HG03095 (cell line): ENCODE results near the gene UNC45A.

Experiments
- ATAC-seq: cut with Tn5 transposase; IDR thresholded peaks from one replicate; pipeline ENCODE4 v1.9.1; 2021; ENCODE audit warnings: moderate library complexity; ENCODE audit not compliant: unreplicated experiment

UNC45A gene

GRCh38 chr15:90942354-90943120 lies 7.5 kb downstream of the UNC45A start:
- no peak for ATAC-seq

DNA sequence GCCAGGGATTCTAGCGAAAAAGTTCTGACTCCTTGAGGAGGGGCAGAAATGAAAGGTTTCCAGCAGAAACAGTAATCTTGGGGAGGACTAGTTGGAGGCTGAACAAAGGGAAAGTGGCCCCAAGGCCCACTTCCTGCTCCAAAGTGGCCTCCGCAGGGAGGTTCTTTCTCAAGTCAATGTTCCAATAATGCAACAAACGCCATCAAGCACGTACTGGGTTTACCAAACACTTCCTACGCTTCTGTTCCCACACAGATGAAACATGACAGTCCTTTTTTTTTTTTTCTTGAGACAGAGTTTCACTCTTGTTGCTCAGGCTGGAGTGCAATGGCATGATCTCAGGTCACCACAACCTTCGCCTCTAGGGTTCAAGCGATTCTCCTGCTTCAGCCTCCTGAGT lies 10.0 kb downstream of the UNC45A start:
- ATAC-seq = no peak

DNA sequence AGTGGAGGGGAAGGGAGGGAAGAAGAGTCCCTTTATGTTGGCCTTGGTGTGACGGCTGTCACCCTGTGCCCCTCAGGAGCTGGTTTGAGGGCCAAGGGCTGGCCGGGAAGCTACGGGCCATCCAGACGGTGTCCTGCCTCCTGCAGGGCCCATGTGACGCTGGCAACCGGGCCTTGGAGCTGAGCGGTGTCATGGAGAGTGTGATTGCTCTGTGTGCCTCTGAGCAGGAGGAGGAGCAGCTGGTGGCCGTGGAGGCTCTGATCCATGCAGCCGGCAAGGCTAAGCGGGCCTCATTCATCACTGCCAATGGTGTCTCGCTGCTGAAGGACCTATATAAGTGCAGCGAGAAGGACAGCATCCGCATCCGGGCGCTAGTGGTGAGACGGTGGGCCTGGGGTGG lies 11.5 kb downstream of the UNC45A start:
- no peak for ATAC-seq

DNA sequence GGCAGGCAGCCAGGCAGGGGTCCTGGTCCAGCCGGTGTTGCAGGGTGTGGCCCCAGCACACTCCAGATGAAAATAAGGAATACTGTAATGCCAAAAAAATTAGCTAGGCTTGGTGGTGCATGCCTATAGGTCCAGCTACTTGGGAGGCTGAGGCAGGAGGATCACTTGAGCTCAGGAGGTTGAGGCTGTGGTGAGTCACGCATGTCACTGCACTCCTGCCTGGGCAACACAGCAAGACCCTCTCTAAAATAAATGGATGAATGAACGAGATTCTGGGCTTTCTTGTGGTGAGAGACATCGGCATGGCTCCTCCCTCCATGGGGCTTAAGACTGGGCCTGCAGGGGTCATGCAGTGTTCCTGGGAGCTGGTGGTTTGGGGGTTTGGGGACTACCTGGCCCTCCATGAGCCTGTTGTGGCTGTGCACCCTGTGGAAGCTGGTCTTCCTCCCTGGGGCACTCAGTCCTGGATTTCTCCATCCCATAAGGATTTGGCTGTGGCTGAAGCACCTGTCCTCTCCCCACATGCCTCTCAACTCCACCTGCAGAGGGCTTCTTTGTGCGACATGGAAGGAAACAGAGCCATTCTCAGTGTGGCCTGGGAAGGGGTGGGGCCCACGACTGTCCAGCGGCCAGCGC lies 12.0 kb downstream of the UNC45A start:
- ATAC-seq = no peak

DNA sequence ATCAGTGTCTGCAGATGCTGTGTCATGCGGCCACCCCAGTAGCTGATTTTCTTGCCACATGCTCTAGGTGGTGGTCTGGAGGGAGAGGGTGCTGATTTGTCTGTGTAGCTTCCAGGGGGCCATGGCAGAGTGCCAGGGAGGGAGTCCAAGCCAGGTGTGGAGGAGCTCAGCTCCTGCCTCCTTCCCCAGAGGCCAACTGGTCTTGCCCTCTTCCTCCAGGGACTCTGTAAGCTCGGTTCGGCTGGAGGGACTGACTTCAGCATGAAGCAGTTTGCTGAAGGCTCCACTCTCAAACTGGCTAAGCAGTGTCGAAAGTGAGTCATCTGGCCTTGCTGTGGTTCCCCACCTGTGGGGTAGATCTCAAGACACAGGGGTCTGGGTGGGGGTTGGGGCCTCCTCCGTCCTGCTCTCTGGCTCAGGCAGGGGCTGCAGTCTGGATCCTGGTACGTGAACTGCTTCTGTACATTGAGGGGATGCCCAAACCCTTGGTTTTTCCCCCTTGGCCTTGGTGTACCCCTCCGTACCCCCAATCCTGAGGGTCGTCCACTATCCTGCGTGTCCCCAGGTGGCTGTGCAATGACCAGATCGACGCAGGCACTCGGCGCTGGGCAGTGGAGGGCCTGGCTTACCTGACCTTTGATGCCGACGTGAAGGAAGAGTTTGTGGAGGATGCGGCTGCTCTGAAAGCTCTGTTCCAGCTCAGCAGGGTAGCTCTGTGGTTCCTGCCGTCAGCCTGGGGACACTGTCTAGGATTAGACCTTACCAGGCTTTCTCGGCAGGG lies 12.7 kb downstream of the UNC45A start:
- no peak for ATAC-seq

DNA sequence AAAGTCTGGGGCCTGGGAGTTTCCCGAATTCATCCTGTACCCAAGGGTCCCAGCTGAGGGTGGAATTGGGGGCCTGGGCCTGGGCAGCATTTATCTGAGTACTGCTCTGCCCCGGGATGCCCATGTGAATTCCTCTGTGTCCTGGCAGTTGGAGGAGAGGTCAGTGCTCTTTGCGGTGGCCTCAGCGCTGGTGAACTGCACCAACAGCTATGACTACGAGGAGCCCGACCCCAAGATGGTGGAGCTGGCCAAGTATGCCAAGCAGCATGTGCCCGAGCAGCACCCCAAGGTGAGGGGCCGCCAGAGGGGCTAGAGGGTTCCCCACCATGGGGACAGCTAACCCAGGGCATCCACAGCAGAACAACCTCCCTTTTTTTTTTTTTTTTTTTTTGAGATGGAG lies 13.4 kb downstream of the UNC45A start:
- ATAC-seq = no peak

DNA sequence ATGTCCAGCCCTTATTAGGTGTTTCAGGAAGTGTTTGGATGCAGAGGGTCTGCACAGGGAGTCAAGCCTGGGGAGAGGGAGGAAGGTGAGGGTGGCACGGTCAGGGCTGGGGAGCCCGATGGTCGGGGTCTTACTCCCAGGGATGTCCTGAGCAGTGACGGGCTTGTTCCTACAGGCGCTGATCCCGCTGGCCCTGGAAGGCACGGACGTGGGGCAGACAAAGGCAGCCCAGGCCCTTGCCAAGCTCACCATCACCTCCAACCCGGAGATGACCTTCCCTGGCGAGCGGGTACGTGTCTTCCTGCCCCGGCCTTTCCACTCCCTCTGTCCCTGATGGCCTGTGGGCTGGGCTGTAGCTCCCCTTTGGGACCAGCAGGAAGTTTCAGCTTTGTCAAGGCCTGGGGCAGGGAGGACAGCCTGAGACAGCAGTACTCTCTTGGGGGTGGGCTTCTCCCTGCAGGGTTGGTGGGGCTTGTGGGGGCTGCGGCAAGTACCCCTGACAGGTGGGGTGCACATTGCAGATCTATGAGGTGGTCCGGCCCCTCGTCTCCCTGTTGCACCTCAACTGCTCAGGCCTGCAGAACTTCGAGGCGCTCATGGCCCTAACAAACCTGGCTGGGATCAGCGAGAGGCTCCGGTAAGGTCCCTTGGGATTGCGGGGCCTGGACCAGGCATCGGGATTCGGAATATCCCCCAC lies 15.0 kb downstream of the UNC45A start:
- no peak for ATAC-seq

DNA sequence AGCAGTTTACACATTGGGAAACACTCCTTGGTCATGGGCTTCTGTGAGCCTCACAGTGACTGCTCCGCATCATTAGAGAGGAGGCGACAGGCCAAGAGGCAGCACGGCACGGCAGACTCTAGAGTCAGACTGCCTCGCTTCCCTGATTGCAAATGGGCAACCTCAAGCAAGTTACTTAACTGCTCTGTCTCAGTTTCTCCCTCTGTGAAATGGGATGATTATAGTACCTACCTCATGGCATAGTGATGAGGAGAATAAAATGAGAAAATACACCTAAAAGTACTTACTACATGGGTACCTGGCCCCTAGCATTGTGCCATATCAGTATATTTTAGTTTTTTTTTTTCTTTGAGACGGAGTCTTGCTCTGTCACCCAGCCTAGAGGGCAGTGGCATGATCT lies 15.6 kb downstream of the UNC45A start:
- ATAC-seq = no peak

- ATAC-seq = no peak
Observed at GRCh38 chr15:90952901-90953677, 18.0 kb downstream of the UNC45A start.

DNA sequence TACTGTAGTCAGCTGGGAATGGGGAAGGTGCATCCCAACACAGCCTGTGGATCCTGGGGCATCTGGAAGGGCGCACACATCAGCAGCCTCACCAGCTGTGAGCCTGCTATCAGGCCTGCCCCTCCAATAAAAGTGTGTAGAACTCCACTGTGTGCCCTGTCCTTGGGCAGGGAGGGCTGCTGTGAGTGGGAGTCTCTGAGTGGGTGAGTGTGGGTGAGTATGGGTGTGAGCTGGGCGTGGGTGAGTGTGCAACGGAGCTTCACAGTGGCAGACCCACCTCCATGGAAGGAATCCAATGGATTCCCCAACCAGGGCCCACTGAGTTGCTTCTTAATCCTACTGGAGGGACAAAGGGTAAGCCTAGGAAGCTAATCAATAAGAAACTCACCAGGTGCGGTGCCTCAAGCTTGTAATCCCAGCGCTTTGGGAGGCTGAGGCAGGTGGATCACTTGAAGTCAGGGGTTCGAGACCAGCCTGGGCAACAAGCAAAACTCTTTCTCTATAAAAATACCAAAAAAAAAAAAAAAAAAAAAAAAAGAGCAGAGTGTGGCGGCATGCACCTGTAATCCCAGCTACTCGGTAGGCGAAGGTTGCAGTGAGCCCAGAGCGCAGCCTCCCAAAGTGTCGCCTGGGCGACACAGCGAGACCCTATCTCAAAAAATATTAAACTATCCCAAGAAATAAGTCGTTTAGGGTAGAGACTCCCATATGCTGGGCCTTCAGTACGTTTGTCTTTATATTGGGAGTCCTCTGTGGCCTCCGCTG lies 19.0 kb downstream of the UNC45A start:
- ATAC-seq = no peak

GRCh38 chr15:90954712-90955623 lies 19.9 kb downstream of the UNC45A start, which contains the start of gene RCCD1:
RCCD1 (plus strand) TSS chr15:90954884; CDS start chr15:90956735, 1,851 bp downstream.
- peak; percentile 92 for ATAC-seq

DNA sequence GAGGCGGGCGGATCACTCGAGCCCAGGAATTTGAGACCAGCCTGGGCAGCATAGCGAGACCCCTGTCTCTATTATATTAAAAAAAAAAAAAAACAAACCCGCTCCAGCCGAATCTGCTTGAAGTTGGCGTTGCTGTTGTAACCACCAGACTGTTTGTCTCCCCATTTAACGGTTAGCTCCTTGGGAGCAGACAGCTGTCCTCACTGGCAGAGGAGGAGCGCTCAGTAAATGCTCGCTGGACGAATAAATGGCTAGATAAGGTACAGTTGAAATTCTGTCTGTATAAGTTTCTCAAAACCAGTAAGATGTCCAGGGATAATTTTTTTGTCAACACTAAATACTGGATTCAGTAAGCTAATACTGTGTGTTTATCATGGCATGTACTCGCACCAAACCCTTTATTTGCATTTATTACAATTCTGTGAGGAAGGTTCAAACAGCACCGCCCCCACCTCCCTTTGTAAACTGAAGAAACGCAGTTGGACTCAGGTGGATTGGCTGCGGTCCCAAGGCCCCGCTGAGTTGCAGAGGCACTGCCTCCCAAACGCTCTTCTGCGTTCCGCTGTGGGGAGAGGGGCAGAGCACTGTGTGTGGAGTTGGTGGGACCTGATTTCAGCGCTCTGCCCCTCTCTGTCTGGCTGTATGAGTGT lies 20.7 kb downstream of the UNC45A start:
- ATAC-seq = no peak

DNA sequence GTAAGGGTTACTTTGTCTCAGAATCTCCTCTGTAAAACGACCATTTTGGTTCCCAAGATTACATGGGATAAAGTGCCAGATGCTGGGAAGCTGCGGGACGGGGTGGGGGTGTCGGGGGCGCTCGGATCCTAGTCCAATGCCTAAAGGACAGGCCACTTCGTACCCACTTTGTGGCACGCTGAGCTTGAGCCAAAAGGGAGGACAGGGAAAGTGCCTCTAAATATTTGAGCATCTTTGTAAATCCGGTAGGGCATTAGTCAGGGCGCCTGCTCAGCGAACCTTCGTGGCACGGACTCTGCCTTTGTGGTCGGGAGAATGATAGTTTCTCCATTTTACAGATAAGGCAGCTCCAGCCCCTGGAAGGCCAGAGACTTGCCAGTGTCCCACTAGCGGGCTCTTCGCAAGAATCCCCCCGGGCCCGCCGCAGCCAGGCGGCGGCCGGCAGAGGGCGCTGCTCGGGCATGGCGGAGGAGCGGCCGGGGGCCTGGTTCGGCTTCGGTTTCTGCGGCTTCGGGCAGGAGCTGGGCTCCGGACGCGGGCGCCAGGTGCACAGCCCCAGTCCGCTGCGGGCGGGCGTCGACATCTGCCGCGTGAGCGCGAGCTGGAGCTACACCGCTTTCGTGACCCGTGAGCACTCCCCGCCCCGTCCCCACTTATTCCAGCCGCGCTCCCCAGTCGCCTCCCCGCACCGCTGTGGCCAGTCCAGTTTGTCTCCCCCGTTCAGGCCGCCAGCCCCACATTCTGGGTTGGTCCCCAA lies 21.4 kb downstream of the UNC45A start:
- no peak for ATAC-seq

- no peak for ATAC-seq
Observed at GRCh38 chr15:90957031-90957790, 22.1 kb downstream of the UNC45A start.

DNA sequence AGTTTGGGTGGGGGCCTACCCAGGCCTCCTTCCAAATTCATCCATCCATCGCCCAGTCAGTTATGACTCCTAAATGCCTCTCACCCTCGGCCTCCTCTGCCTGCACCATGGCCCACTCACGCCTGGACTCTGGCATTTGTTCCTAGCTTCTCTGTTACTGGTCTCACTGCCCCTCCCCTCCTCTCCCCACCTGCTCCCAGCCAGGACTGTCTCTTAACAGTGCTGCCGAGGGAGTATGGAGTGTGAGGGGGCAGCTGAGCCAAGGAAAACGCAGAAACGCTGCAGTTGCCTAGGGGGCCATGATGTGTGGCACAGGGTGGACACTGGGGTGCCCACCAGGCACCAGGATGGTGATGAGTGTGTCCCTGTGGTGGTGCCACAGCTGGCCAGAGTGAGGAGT lies 22.7 kb downstream of the UNC45A start:
- no peak for ATAC-seq

DNA sequence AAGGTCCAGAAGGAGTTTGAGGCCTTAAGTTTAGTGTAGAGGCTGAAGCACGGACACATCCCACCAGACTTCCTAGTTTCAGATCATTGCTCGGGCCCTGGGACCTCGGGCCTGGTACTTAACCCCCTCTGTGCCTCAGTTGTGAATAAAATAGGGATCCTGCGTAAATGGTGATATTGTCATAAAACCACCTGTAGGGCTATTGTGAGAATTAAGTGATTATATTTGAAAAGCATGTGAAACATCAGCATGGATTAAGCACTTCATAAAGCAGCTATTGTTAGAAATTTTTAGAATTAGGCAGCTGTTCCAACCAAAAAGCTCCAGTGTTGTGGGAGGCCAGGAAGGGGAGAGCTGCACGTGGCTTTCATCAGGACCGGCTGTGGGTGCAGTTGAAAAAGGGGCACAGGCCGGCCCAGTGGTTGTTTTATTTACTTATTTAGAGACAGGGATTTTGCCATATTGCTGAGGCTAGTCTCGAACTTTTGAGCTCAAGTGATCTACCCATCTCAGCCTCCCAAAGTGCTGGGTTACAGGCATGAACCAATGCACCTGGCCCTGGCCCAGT lies 24.0 kb downstream of the UNC45A start:
- ATAC-seq = no peak
